ENCODE measurements around the gene MAEA.

The MAEA gene

DNA sequence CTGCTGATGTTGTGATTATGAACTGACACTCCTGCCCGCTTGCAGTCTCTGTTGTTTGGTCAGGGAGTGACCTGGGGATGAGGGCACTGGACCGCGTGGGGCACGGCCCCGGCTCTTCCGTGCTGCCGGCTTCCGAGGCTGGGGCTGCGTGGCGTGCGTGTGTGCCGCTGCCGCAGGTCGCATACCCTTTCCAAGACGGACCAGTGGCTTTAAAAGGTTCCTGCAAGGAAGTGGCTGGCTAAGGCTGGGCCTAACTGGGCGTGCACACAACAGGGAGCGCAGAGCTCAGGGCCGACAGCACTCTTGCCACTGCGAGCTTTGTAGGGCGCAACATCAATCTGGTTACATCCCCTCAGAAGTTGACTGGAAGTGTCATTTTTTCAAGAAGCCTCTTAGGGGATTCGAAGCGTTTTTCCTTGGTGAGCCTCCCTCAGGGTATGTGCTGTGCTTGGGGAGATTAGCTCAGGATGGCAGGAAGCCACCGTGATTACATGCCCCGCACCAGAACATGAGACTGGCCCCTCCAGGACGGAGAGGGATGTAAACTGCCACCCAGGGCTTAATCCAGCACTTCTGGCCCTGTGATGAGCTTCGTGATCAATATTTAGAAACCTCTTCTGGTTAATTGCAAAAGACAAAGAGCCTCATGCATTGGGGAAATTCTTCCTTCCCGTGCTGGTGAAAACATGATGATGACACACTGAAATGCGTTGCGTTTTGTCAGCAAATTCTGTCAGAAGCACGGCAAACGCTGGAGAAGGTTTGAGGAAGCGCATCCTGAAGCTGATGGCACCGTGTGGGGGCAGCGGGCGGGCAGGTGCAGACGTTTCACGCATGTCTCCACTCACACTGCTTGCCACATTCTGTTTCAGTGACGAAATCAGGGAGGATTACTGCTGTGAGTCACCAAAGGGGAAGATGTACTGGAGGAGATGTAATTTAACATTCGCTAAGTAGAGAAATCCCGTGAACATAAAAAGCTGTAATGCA is 11.1 kb downstream of the MAEA start:
- no peak for DNase-seq (ENCODE audit: low spot score)

DNA sequence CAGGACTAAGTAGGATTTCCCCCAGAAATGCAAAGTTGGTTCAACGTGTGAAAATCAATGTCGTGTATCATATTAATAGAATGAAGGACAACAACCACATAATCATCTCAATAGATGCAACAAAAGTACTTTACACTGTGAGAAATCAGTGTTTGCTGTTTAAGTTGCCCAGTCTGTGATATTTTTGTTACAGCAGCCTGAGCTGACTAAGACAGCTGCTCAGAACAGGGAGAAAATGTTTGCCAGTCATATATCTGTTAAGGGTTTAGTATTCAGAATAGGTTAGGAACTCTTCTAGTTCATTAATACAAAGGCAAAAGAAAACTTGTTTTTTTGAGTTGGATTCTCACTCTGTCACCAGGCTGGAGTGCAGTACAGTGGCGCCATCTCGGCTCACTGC is 12.5 kb downstream of the MAEA start:
- no peak for DNase-seq (ENCODE audit: low spot score)

DNA sequence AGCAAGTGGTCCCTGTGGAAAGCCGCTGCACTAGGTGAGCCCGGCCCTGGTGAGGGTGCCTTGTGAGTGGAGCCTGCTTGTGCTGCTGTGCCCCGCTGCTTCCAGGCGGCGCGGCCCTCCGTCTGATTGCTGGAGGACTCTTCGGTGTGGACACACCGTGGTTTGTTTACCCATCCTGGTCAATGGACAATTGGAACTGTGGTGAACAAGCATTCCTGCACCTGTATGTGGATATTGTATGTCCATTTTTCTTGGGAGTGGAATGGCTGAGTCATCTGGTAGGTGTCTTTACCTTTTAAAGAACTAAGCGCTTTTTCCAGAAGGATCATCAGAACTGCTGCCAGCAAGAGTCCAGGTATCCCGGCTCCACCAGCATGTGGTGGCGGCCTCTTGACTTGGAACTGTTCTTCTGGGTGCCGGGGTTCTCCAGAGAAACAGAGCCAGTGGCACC is 15.6 kb downstream of the MAEA start:
- DNase-seq (ENCODE audit: low spot score) = no peak

DNA sequence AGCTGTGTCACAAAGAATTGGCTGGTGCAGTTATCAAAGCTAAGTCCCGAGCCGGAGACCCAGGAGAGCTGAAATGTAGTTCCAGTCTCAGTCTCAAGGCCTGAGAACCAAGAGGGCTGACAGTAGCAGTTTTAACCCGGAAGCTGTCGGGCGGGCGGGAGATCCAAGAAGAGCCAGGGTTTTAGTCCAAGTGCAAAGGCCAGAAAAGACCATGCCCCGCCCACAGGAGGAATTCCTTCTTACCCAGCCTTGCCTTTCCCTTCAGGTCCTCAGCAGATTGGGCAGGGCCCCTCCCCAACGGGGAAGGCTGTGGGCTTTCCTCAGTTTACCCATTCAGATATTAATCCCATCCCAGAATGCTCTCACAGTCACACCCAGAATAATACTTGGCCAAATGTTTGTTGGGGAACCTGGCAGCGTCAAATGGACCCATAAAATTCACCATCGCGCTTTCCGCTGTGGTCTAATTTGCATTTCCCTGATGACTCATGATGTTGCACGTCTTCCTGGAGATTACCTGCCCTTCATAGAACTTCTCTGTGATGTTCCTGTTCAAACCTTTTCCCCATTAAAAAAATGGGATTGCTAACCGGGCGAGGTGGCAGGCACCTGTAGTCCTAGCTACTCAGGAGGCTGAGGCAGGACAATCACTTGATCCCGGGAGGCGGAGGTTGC is 16.2 kb downstream of the MAEA start:
- no peak for DNase-seq (ENCODE audit: low spot score)

DNA sequence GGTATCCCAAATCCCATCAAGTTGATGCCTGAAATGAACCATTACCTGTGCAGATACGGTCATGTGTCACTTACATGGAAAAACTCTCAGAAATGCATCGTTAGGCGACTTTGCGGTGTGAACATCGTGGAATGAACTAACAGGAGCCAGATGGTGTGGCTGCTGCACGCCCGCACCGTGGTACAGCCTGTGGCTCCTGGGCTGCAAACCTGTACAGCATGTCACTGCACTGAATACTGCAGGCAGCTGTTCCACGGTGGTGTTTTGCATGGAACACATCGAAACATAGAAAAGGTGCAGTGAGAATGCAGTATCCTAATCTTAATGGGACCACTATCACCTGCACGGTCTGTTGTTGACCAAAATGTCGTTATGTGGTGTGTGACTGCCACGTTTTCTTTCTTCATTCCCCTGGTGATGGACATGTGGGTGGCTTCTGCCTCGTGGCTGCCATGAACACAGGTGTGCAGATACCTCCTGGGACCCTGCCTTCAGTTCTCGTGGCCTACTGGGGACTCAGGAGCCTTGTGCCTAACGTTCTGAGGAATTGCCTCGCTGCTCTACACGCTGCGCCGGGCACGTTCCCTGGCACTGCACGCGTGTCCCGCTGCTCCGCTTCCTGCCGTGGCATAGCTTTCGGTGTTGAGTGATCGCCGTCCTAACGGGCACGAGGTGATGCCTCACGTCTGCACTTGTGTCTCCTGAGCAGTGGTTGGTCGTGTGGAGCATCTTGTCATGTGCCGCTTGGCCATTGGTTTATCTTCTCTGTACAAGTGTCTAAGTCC is 18.5 kb downstream of the MAEA start:
- DNase-seq (ENCODE audit: low spot score) = no peak

DNA sequence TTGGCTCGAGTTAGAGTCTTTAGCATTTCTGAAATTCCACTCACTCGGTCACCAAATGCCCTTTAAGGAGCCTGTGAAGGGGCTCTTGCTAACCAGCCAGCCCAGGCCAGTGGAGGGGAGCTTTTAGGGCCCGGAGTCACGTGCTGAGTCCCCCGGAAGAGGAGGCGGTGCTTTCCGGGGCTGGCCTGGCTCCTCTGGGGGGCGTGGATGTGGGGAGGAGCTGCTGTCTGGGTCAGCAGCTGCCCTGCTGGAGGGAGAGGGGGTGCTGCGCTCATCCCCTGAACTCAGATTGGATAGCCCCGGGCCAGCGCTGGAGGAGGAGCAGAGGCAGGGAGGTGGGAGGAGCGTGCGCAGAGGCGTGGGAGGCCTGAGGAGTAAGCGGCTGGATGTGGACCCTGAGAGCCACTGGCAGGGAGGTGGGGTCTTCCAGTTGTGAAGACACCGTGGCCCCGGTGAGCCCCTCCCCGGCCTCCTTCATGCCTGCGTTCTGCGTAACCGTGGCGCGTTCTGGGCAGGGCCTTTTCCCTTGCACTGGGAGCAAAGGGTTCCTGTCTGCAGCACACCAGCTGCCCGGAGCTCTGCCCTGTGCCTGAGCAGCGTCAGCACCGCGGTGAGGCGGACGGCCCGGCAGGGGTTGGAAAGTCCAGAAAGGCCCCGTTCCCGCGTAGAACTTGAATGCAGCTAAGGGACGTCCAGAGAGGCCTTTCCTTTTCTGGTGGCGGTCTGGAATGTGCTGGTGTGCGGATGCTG is 19.7 kb downstream of the MAEA start:
- peak; percentile 75 for DNase-seq (ENCODE audit: low spot score)

DNA sequence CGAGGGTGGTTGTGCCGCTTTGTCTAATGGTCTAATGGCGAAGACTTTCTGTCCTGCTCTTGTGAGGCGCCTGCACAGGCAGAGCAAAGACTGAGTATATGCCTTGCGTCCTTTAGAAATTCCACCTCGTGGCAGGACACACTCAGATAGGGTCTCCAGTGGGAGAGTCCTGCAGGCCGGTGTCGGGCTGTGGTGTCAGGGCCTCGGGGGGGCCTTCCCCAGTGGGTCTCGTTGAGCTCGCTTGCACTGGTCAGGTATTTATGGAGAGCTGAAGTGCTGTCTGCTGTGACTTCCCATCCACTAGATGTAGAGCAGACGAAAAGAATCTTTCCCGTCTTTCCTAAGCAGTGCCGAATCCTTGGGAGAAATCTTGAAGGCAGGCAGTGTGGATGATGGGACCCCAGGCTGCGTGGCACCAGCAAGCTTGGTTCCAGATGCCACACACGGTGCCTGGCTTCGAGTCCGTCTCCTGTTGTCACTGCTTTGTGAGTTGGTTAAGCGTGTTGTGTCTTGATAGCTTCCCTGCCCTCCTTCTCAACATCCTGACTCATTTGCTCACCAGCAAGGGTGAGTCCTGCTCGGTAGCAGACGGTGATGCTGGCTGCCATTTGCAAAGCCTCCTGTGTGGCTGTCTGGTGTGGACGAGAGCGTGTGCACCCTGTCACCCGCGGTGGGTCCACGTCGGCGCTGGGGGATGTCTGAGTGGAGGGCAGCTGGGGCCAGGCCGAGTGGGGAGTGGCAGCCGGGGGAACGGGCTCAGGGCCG is 20.5 kb downstream of the MAEA start:
- DNase-seq (ENCODE audit: low spot score) = no peak

DNA sequence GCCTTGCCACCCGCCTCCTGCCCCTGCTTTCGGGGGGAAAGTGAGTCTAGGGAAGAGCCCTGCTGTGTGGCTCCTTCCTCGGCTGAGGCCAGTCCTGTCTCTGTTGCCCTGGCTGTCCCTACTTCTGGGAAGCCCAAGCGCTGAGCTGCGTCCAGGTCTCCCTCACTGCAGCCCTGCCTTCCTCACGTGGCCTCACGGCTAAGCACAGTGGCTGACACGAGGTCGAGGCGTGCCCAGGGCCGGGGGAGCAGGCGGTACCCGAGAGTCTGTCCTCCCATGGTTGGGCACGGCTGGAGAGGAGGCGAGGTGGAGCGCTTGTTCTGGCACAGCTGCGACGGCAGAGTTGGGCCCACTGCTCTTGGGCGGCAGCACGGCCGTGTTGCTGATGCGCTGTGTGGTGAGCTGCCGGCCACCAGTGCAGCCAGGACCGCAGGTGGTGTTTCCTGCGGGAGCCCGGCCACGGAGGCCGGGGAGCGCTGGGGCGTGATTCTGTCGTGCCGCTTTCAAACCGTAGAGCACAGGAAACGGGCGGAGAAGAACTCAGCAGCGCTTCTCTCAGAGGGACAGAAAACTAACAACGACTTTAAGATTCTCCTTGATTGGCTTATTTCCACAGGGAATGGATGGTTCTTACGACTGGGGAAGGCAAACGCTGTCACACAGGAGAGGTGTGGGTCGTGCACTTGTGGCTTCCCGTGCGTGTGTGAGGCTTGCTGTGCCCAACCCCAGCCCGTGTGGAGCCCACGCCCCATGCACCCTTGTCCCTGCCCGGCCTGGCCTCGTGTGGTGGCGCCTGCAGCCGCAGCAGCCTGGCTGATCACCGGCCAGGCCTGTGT is 21.3 kb downstream of the MAEA start:
- DNase-seq (ENCODE audit: low spot score) = no peak

DNA sequence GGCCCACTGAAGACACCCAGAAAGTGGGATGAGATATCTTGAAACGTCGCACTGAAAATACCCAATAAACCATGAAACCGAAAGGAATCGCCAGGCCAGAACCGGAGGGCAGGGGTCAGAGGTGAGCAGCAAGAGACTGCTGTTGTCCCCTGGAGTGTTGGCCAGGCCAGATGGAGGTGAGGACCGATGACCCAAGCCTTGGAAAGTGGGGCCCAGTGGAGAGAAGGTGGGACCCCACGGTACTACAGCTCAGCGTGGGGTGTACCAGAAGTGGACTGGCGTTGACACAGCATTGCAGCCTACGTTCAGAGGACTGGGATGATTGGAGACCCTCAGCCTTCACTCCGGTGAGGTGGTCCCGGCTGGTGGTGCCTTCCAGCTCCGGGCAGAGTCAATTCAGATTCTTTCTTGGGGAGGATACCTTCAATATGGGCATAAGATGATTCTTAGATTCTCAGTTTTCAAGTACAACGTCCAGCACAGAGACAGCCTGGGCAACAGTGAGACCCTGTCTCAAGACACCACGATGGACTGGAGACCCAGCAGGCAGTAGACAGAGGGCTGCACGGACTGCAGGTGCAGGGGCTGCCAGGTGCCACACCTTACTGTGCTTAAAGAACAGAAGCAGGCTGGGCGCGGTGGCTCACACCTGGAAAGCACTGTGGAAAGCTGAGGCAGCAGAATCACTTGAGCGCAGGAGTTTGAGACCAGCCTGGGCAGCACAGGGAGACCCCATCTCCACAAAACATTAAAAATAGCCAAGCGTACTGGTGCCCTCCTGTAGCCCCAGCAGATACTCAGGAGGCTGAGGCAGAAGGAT is 23.3 kb downstream of the MAEA start:
- no peak for DNase-seq (ENCODE audit: low spot score)

DNA sequence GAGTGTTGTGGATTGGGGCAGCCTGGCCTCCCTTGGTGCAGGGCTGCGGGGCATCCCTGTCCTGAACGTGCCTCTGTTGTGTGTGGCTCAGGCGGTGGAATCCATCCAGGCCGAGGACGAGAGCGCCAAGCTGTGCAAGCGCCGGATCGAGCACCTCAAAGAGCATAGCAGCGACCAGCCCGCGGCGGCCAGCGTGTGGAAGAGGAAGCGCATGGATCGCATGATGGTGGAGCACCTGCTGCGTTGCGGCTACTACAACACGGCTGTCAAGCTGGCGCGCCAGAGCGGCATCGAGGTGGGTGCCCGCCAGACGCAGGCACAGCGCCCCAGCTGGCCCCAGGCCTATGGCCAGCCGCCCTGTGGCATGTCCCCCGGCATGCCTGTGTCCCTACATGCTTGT is 25.6 kb downstream of the MAEA start:
- no peak for DNase-seq (ENCODE audit: low spot score)

DNA sequence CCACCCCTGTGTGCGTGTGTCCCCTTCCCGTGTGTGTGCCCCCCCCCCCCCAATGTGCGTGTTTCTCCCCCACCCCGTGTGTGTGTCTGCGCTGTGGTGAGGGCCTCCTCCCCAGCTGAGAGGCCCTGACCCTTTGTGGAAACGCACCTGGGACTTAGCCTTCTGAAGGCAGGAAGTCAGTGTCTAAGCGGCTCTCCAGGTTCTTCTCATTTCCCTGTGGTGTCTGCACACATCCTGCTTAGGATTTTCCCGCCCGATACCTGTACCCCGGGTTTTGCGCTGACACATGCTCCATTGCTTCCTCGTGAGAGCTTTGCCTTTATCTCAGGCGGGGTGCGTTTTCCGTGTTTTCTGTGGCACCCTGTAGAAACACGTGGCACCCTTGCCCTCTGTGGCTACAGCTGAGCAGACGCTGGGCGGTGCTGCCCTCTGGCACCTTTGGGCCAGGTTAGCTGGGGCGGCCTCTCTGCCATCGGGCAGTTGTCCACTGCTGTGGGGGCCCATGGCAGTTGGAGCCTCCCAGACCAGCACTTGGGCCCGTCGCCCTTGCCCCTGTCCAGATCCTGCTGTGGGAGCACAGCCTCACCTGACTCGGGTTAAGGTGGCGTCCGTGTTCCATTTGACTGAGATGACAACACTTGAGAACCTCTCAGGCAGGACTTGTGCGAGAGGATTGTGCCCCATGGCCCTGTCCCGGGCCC is 26.3 kb downstream of the MAEA start:
- no peak for DNase-seq (ENCODE audit: low spot score)

DNA sequence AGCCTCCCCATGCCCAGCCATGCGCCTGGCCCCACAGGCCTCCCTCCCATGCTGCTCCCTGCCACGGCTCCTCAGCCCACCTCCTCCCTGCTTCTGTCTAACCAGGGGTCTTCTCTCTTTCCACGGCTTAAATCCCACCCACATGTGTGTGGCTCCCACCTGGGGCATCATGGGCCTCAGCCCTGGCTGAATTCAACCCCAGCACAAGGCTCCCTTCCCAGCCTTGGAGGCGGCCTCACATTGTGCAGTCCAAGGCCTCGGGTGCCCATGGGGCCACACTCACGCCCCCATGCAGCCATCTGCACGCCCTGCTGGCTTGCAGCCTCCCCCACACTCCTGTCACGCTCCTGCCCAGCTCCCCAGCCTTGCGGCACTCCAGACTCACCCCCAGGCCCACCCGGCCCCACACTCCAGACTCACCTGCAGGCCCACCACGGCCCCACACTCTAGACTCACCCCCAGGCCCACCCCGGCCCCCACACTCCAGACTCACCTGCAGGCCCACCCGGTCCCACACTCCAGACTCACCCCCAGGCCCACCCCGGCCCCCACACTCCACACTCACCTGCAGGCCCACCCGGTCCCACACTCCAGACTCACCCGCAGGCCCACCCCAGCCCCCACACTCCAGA is 27.0 kb downstream of the MAEA start:
- no peak for DNase-seq (ENCODE audit: low spot score)

DNA sequence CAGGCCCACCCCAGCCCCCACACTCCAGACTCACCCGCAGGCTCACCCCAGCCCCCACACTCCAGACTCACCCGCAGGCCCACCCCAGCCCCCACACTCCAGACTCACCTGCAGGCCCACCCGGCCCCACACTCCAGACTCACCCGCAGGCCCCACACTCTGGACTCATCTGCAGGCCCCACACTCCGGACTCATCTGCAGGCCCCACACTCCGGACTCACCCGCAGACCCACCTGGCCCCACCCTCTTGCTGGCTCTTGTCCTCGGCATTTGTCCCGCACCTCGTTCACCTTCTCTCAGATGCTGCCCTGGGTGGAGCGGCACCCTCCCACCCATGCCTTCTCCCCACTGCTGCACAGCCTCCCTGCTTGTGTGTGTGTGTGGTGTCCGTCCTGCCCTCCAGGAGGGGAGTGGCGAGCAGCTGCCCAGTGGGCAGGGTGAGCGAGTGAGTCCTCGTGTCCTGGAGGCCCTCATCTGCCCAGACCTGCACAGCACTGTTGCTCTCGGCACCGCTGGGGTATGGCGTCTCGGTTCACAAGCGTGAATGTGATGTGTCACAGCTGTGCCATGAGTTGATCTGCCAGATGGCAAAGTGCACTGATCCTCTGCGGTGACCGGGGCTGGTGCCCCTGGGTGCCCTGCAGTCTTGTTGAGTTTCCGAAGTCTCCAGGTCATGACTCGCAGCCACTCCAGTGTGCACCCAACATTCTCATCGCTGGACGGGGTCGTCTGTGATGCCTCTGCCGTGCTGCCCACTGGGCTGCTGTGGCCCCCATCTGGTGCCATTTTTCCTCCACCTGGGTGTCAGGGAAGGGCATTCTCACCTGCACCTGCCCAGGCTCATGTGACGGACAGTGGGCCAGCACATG is 27.7 kb downstream of the MAEA start:
- no peak for DNase-seq (ENCODE audit: low spot score)

DNA sequence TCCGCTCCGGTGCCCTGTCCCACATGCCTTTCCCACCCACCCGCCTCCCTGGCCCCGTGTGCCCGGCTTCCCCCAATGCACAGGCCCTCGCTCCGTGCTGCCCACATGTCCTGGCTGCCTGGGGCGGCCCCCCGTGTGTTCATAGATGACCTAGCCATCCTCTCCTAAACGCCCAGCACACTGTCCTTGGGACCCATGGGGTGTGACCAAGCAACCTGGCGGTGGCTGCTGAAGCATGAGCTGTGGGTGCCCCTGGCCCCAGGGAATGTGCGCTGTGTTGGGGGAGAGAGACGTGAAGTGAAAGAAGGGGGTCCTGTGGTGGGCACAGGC is 28.3 kb downstream of the MAEA start:
- DNase-seq (ENCODE audit: low spot score) = no peak

DNA sequence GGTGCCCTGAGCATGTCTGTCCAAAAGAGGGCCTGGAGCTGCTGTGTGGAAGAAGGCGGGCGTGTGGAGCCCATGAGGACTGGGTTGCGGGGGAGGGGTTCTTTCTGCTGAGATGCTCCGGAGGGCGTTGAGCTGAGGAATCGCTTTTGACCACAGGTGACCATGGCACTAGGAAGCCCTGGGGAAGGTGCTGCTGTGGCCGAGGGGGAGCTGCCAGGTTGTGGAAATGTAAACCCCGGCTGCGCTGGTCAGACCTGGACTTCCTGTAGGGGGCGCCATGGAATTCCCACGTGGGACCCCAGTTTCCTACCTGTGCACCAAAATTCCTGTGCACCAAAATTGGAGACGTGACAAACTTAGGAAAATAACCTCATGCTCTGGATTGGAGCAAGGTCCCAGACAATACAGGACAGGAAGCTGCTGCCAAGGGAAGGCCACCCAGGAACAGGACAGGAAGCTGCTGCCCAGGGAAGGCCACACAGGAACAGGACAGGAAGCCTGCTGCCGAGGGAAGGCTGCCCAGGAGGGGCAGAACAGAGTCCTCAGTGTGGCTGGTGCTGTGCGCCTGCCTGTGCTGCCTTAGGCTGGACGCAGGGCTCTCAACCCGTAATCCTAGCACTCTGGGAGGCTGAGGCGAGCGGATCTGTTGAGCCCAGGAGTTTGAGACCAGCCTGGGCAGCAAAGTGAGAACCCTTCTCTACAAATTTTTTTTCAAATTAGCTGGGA is 29.0 kb downstream of the MAEA start:
- no peak for DNase-seq (ENCODE audit: low spot score)

DNA sequence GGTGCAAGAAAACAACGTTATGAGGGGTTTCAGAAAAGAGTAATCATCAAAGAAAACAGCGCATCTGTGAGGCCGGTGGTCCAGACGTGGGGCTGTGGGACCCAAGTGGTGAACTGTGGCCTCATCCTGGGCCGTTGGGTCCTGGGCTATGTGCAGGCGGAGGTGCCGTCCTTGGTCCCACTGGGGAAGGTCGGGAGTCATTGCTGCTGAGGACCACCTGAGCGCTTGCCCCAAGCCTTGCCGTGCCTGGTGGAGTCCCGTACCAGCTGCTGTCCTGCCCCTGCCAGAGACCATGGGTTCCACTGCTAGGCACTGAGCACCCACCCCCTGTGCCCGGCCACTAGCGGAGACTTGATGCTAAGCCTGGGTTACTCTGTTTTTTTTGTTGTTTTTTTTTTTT is 31.8 kb downstream of the MAEA start:
- no peak for DNase-seq (ENCODE audit: low spot score)
